K562 (cell line): Measurements from ENCODE around the gene RNF141. TPM values are rescaled to one million over a fixed set of nuclear protein-coding genes. Genes with fewer than 3 reads are reported as not detected.
A peak's percentile ranks its signal among the peaks of the same experiment; 100 is the strongest.

Source experiments
- AFF4 ChIP-seq: sonication (generic); formaldehyde crosslinking; IDR thresholded peaks from 2 replicates; pipeline ENCODE4 v1.8.0; 2023; ENCODE audit warnings: mild to moderate bottlenecking, missing genetic modification reagents
- ARID1B ChIP-seq: fragments of 450-650 bp; IDR thresholded peaks from 2 replicates; pipeline ENCODE4 v1.6.1; 2016; ENCODE audit warnings: antibody characterized with exemption, mild to moderate bottlenecking, inconsistent platforms
- BCL6 ChIP-seq: fragments of 250-450 bp; sonication (Bioruptor Pico); IDR thresholded peaks from 2 replicates; pipeline ENCODE4 v1.4.0; 2020
- BRD9 ChIP-seq: fragments of 450-650 bp; IDR thresholded peaks from 2 replicates; pipeline ENCODE4 v1.6.1; 2018; ENCODE audit warnings: low read depth; ENCODE audit not compliant: partially characterized antibody
- CBFA2T2 ChIP-seq: fragments of 450-650 bp; conservative IDR thresholded peaks from 2 replicates; pipeline ENCODE4 v1.6.1; 2017; ENCODE audit warnings: mild to moderate bottlenecking
- DNMT1 ChIP-seq: fragments of 450-650 bp; IDR thresholded peaks from 2 replicates; pipeline ENCODE4 v1.6.1; 2016; ENCODE audit warnings: antibody characterized with exemption, mild to moderate bottlenecking
- E2F4 ChIP-seq: sonication (generic); formaldehyde crosslinking; IDR thresholded peaks from 2 replicates; pipeline ENCODE4 v1.8.0; 2022; ENCODE audit warnings: mild to moderate bottlenecking, low read depth, missing genetic modification reagents
- GABPA ChIP-seq: fragments of 200-800 bp; sonication (Bioruptor generic); conservative IDR thresholded peaks from 2 replicates; pipeline ENCODE4 v1.6.1; 2016; ENCODE audit warnings: low read depth, missing genetic modification characterization, missing compliant biosample characterization
- HMBOX1 ChIP-seq: sonication (generic); IDR thresholded peaks from 2 replicates; pipeline ENCODE4 v1.6.1; 2016
- HNRNPL ChIP-seq: fragments of 200-400 bp; formaldehyde crosslinking; IDR thresholded peaks from 2 replicates; pipeline ENCODE4 v1.6.1; 2017; ENCODE audit warnings: low read depth, mild to moderate bottlenecking, low read length
- POU5F1 ChIP-seq: fragments of 150-350 bp; IDR thresholded peaks from 2 replicates; pipeline ENCODE4 v1.6.1; 2014; ENCODE audit warnings: borderline replicate concordance, low read length, low read depth, mild to moderate bottlenecking; ENCODE audit not compliant: partially characterized antibody
- PRMT5 ChIP-seq: sonication (generic); formaldehyde crosslinking; IDR thresholded peaks from 2 replicates; pipeline ENCODE4 v1.5.0; 2020; ENCODE audit warnings: missing genetic modification reagents
- SMAD2 ChIP-seq: fragments of 150-350 bp; IDR thresholded peaks from 2 replicates; pipeline ENCODE4 v1.6.1; 2014; ENCODE audit warnings: low read depth, mild to moderate bottlenecking, low read length
- ZEB2 ChIP-seq: fragments of 450-650 bp; IDR thresholded peaks from 2 replicates; pipeline ENCODE4 v1.6.1; 2016
- ZNF785 ChIP-seq: fragments of 250-450 bp; sonication (Bioruptor Pico); IDR thresholded peaks from 2 replicates; pipeline ENCODE4 v1.4.0; 2020; ENCODE audit warnings: mild to moderate bottlenecking
- polyA plus RNA-seq, 8 experiments: library from polyadenylated mRNA; depleted of rRNA in 4 of 8; stranded (reverse) in 5 of 8; unstranded in 3 of 8; fragments of >200 nt; fragmentation: Nextera tagmentation in 2 of 8; fragmentation: Illumina TruSeq in 1 of 8; extraction: Ambion mirVana in 2 of 8; extraction: Trizol in 1 of 8; gene quantifications; 2 replicates each; pipeline versions ENCODE4 v1.2.1 to v1.2.3, GENCODE V29; 2011 to 2014; ENCODE audit warnings: inconsistent platforms in 1 of 8, missing spikeins in 1 of 8
- total RNA-seq, 7 experiments: library from RNA; depleted of rRNA in 6 of 7; stranded (reverse); fragments of >200 nt in 6 of 7; fragmentation: Illumina TruSeq in 2 of 7; extraction: Trizol in 2 of 7; gene quantifications; 2 replicates each; pipeline versions ENCODE4 v1.2.1 to v1.2.3, GENCODE V29; 2011 to 2021; ENCODE audit warnings: low replicate concordance in 1 of 7

The RNF141 gene
- total and polyA plus RNA-seq, 9 of the 15 experiments (the other 6 are each of a cell fraction or from before 2014, with no cell fraction given) = 9.7 to 51.9 (median 18.9) TPM

GRCh38 chr11:10490398-10491241 lies 50.4 kb downstream of the RNF141 start (continued):
- TF ChIP-seq AFF4 (no peak), POU5F1 (no peak), ZNF785 (CRISPR knock-in tag) (no peak), SMAD2 (no peak), BRD9 (no peak), GABPA (tag) (no peak), BCL6 (CRISPR knock-in tag) (no peak), ZEB2 (peak; percentile 27; the same call in 1 of the 2 replicates), HNRNPL (no peak), DNMT1 (no peak), ARID1B (peak; percentile 85), CBFA2T2 (peak; percentile 23; the same call in 1 of the 2 replicates), HMBOX1 (no peak), E2F4 (CRISPR knock-in tag) (no peak), PRMT5 (CRISPR knock-in tag) (no peak)
